GM10847 (cell line): Measurements from ENCODE around the gene GOLGA6L25.
"Not testable (repeated sequence)": the region's sequence is repeated elsewhere in the genome, so short reads cannot be mapped to it uniquely, and the experiment has no call there.

Source experiments
- POLR2A ChIP-seq: IDR thresholded peaks from 2 replicates; pipeline ENCODE4 v1.6.1; 2011; ENCODE audit not compliant: insufficient read length; ENCODE audit errors: extremely low read depth

The GOLGA6L25 gene

GRCh38 chr15:28553268-28553667 lies at the start of gene GOLGA6L25:
Gene GOLGA6L25 (plus strand): TSS chr15:28553568. CDS start chr15:28553629, 61 bp downstream.
- not testable (repeated sequence) for TF ChIP-seq POLR2A

- TF ChIP-seq POLR2A = not testable (repeated sequence)
These were observed 20.4 kb upstream of the GOLGA6L25 start, which contains the start of gene GOLGA8G for GRCh38 chr15:28532954-28533353. Gene GOLGA8G (minus strand): TSS chr15:28532971. CDS start chr15:28532909, 62 bp downstream.
